Thyroid gland (tissue), 4 donors: ENCODE results near the gene RAB43.

Experiments used
- POLR2A ChIP-seq, 2 donors: fragments of 450-650 bp; IDR thresholded peaks; one replicate each; pipeline ENCODE4 v1.6.1; 2017; ENCODE audit warnings: antibody characterized with exemption in 2 of 2, mild to moderate bottlenecking in 2 of 2, moderate library complexity in 1 of 2
- TF ChIP-seq, protein P1 (sequence below), 6 experiments: fragments of 200-600 bp in 3 of 6; fragments of 450-650 bp in 3 of 6; sonication (generic) in 3 of 6; IDR thresholded peaks; one replicate each; pipeline ENCODE4 v1.5.1; 2016 to 2019; ENCODE audit warnings: antibody characterized with exemption in 6 of 6, mild to moderate bottlenecking in 2 of 6, inconsistent platforms in 1 of 6, moderate library complexity in 1 of 6

DNA sequence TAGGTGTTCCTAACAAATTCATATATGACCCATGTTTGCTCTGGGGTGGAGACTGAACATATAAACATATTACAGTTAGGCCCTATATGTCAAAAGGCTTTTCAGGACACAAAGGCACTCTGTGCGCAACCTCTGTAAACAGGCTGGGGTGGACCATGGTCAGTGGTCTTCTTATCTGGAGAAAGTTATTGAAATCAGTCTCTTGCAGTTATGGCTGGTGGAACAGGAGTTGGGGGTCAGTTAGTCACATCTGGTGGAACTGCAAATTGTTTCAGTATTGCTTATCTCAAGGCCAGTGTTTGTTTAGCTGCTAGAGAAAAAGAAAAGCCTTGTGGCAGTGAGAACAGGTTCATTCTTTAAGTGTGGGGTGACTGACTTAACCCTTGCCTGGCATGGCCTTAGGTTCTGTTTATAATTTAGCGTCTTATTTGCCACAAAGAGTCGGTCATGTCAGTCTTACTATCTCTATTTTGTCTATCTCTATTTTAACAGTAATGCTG, 66.9 kb downstream of the RAB43 start:
- TF ChIP-seq, protein P1, sequence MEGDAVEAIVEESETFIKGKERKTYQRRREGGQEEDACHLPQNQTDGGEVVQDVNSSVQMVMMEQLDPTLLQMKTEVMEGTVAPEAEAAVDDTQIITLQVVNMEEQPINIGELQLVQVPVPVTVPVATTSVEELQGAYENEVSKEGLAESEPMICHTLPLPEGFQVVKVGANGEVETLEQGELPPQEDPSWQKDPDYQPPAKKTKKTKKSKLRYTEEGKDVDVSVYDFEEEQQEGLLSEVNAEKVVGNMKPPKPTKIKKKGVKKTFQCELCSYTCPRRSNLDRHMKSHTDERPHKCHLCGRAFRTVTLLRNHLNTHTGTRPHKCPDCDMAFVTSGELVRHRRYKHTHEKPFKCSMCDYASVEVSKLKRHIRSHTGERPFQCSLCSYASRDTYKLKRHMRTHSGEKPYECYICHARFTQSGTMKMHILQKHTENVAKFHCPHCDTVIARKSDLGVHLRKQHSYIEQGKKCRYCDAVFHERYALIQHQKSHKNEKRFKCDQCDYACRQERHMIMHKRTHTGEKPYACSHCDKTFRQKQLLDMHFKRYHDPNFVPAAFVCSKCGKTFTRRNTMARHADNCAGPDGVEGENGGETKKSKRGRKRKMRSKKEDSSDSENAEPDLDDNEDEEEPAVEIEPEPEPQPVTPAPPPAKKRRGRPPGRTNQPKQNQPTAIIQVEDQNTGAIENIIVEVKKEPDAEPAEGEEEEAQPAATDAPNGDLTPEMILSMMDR (IDR thresholded peaks at IDR 0.05): no peak
- TF ChIP-seq POLR2A (IDR thresholded peaks at IDR 0.05): no peak
